K562 (cell line): ENCODE results near the gene TMEM86B. TPM values are rescaled to one million over a fixed set of nuclear protein-coding genes. Genes with fewer than 3 reads are reported as not detected.
A peak's percentile ranks its signal among the peaks of the same experiment; 100 is the strongest.

Experiments
- ARID2 ChIP-seq: fragments of 450-650 bp; IDR thresholded peaks from 2 replicates; pipeline ENCODE4 v1.6.1; 2017; ENCODE audit warnings: antibody characterized with exemption, mild to moderate bottlenecking
- KAT7 ChIP-seq: sonication (generic); formaldehyde crosslinking; IDR thresholded peaks from 2 replicates; pipeline ENCODE4 v1.8.0; 2022; ENCODE audit warnings: missing genetic modification reagents, mild to moderate bottlenecking, borderline replicate concordance
- NKRF ChIP-seq: fragments of 450-650 bp; IDR thresholded peaks from 2 replicates; pipeline ENCODE4 v1.6.1; 2016; ENCODE audit warnings: borderline replicate concordance
- ZBTB40 ChIP-seq, 2 experiments: fragments of 450-650 bp in 1 of 2; sonication (generic) in 1 of 2; formaldehyde crosslinking in 1 of 2; IDR thresholded peaks; 2 replicates each; pipeline versions ENCODE4 v1.7.1 to v1.9.0; 2016 to 2022; ENCODE audit warnings: inconsistent platforms in 1 of 2, mild to moderate bottlenecking in 1 of 2, missing genetic modification reagents in 1 of 2
- ZNF398 ChIP-seq: fragments of 250-450 bp; sonication (Bioruptor Pico); IDR thresholded peaks from 2 replicates; pipeline ENCODE4 v1.8.0; 2021; ENCODE audit warnings: moderate library complexity, mild to moderate bottlenecking, inconsistent platforms
- ZNF518B ChIP-seq: fragments of 250-450 bp; sonication (Bioruptor Pico); IDR thresholded peaks from 2 replicates; pipeline ENCODE4 v1.5.0; 2021; ENCODE audit warnings: mild to moderate bottlenecking, moderate library complexity
- ZNF778 ChIP-seq: fragments of 450-650 bp; formaldehyde crosslinking; IDR thresholded peaks from 2 replicates; pipeline ENCODE4 v1.4.0; 2020; ENCODE audit warnings: mild to moderate bottlenecking, moderate library complexity
- polyA plus RNA-seq, 8 experiments: library from polyadenylated mRNA; depleted of rRNA in 4 of 8; stranded (reverse) in 5 of 8; unstranded in 3 of 8; fragments of >200 nt; fragmentation: Nextera tagmentation in 2 of 8; fragmentation: Illumina TruSeq in 1 of 8; extraction: Ambion mirVana in 2 of 8; extraction: Trizol in 1 of 8; gene quantifications; 2 replicates each; pipeline versions ENCODE4 v1.2.1 to v1.2.3, GENCODE V29; 2011 to 2014; ENCODE audit warnings: inconsistent platforms in 1 of 8, missing spikeins in 1 of 8
- total RNA-seq, 7 experiments: library from RNA; depleted of rRNA in 6 of 7; stranded (reverse); fragments of >200 nt in 6 of 7; fragmentation: Illumina TruSeq in 2 of 7; extraction: Trizol in 2 of 7; gene quantifications; 2 replicates each; pipeline versions ENCODE4 v1.2.1 to v1.2.3, GENCODE V29; 2011 to 2021; ENCODE audit warnings: low replicate concordance in 1 of 7

TMEM86B gene
- total and polyA plus RNA-seq, 9 of the 15 experiments (the other 6 are each of a cell fraction or from before 2014, with no cell fraction given) = 0.28 to 7.9 (median 2.1) TPM

- TF ChIP-seq ZNF778 (no peak), ZBTB40 (IDR thresholded peaks at IDR 0.05) (no peak), ZBTB40 (CRISPR knock-in tag; IDR thresholded peaks at IDR 0.05) (no peak), ZNF518B (CRISPR knock-in tag) (no peak), NKRF (peak; percentile 47; the same call in 1 of the 2 replicates), ZNF398 (CRISPR knock-in tag) (no peak), ARID2 (no peak), KAT7 (CRISPR knock-in tag) (no peak)
Observed at GRCh38 chr19:55270172-55270942, 41.8 kb upstream of the TMEM86B start (continued).
